AG09309 (cell line): Measurements from ENCODE around the gene GPC3.

Experiments
- DNase-seq: peaks from one replicate; pipeline ENCODE4 v3.0.0-alpha.2; 2010; ENCODE audit warnings: low read depth
- H3K4me3 ChIP-seq: 2 replicates; pipeline ENCODE4 v1.5.1; 2011; ENCODE audit warnings: mild to moderate bottlenecking, low read depth, low read length, moderate library complexity; ENCODE audit not compliant: control insufficient read depth
- TF ChIP-seq, protein P1 (sequence below): IDR thresholded peaks from 2 replicates; pipeline ENCODE4 v1.5.1; 2011; ENCODE audit warnings: mild to moderate bottlenecking, low read depth, low read length, inconsistent platforms; ENCODE audit not compliant: insufficient read depth, control insufficient read depth; ENCODE audit errors: missing control alignments

The GPC3 gene

DNA sequence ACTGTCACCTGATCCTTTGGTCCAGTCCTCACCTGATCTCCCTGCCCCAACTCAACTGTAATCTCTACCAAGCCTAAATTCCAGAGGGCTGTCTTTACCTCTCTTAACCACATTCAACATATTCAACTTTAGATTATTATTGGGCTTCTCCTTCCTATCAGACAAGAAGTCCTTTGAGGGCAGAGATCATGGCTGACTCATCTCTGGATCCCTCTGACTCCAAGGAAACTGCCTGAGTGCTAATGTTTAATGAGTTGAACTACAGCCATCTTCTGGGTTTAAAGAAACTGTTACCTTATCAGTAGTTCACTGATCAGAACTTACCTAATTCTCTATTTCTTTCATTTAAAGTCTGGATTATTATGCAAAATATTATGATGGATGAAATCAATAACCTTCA, 135.7 kb downstream of the GPC3 start:
- DNase-seq, result no peak
- no peak overlapping the region for H3K4me3 ChIP-seq
- TF ChIP-seq, protein P1, sequence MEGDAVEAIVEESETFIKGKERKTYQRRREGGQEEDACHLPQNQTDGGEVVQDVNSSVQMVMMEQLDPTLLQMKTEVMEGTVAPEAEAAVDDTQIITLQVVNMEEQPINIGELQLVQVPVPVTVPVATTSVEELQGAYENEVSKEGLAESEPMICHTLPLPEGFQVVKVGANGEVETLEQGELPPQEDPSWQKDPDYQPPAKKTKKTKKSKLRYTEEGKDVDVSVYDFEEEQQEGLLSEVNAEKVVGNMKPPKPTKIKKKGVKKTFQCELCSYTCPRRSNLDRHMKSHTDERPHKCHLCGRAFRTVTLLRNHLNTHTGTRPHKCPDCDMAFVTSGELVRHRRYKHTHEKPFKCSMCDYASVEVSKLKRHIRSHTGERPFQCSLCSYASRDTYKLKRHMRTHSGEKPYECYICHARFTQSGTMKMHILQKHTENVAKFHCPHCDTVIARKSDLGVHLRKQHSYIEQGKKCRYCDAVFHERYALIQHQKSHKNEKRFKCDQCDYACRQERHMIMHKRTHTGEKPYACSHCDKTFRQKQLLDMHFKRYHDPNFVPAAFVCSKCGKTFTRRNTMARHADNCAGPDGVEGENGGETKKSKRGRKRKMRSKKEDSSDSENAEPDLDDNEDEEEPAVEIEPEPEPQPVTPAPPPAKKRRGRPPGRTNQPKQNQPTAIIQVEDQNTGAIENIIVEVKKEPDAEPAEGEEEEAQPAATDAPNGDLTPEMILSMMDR, result no peak

DNA sequence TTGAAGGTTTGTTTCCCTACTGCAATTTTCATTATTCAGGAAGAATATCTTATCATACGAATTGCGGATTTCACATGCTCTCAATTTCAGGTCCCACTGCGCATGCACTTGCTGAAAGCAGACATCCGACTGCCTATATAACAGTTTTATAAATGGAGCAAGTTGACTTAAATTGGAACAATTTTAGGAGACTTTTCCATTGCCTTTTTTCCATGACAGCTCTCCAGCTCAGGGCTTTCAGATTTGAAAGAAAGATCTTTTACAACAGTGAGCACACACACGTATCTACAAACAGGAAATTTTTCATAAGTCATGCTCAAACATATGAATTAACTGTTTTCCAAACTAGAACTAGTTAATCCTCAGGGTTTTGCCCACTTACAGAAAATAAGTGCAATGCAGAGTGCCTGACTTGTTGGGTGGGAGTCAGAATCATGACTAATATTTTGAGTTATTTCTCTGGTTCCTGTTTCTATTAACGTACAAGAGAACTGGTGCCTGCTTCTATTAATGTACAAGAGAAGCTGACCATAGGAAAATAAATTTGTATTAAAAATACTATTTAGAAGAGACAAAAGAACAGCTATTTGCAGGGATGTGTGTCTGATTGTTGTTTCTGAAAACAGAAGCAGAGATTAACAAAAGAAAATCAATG, 137.9 kb downstream of the GPC3 start:
- H3K4me3 ChIP-seq, result no peak overlapping the region
- TF ChIP-seq, protein P1, result no peak
- DNase-seq, result no peak

DNA sequence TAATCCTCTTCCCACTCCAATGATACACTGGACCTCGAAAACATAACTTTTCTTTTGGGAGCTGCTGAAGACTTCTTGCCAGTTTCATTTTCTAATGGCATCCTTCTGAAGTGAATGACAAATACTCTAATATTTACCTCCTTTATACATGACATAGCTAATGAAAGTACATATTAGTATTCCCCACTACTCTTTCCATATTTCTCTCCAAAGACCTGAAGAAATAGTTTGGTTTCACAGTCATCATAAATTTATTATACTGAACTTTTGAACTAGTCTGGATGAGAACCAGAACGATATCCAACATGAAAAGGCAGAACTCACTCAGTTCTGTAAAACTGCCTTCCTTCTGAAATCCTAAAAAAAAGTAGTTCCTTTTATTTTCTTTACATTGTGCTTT, 139.1 kb downstream of the GPC3 start:
- no peak for DNase-seq
- H3K4me3 ChIP-seq, result no peak overlapping the region
- TF ChIP-seq, protein P1, result no peak

DNA sequence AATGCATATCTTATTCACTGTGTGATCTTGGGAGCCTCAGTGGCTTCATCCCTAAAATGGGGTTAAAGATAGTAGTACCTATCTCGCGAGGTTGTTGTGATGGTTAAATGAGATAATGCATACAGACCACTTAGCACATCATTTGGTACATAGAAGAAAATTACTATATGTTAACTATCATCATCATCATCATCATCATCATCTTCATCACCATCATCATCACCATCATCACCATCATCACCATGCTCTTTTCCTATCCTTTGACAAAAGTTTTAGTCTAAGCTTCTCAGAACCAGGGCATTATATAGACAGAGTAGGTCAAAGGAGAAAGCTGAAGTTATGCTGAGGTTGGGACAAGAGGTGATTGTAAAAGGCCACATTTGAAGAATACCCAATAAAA, 145.0 kb downstream of the GPC3 start:
- TF ChIP-seq, protein P1, result no peak
- no peak for DNase-seq
- H3K4me3 ChIP-seq, result no peak overlapping the region

DNA sequence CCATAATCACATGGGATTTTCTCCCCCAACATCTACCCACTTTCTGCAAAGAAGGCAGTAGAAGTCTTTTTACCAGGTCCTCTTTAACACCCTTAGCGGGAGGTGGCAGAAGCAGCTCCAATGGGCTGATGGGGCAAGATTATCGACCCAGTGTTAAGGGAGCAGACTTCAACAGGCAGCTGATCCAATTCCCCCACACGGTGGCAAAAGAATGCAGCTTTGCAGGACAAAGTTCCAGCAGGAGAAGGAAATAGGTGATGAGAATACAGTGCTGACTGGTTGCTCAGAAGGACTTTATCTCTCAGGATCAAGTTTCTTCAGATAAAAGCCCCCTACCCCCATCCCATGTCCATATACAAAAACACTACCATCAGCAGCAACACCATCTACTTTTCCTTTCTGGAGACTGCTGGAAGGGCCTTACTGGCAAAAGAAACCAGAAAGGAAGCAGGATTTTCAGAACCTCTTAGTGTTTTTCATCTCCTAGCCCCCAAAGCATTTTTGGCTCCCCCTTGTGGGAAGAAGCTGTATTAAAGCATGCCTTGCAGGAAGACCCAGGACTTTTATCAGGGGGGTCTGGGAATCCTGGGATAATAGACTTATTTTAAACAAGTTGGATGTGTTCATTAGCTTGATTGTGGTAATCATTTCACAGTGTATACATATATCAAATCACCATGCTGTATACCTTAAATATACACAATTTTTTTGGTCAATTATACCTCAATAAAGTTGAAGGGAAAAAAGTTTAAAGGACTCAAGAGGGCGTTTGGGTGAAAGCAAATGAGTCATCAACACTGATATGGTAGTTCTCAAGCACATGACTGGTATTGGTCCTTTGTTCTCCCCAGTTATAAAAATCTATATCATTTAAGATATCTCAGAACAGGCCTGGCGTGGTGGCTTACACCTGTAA, 146.4 kb downstream of the GPC3 start:
- no peak for DNase-seq
- TF ChIP-seq, protein P1, result peak; percentile 76
- no peak overlapping the region for H3K4me3 ChIP-seq

DNA sequence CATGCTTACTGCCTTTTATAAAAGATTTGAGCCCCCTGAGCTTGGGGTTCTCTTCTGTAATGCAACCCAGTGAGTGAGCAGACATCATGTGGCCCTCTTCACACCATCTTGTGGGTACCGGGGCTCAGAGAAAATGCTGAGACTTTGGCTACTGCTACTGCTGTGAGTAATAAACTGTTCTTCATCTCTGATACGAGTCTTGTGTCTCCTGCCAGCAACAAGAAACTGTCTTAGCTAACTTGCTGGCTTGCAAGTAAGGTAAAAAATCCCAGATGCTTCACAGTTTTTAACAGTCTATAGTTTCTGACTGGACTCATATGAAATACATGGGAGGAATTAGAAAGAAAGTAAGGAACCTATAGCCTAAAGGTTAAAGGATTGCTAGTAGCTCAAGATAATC, 148.3 kb downstream of the GPC3 start:
- H3K4me3 ChIP-seq, result no peak overlapping the region
- TF ChIP-seq, protein P1, result no peak
- DNase-seq, result no peak
